Right lobe of liver (tissue), 4 donors: Measurements from ENCODE around the gene CNTRL.

Source experiments
- POLR2A ChIP-seq: fragments of 450-650 bp; IDR thresholded peaks from one replicate; pipeline ENCODE4 v1.6.1; 2017; ENCODE audit warnings: antibody characterized with exemption, mild to moderate bottlenecking
- TF ChIP-seq, protein P1 (sequence below), 4 donors: fragments of 200-600 bp in 3 of 4; fragments of 450-650 bp in 1 of 4; IDR thresholded peaks; one replicate each; pipeline versions ENCODE4 v1.5.1 to v1.8.0; 2016 to 2022; ENCODE audit warnings: antibody characterized with exemption in 4 of 4, mild to moderate bottlenecking in 2 of 4
- donor health status: DM: no; HTN: no; CAD: no.
- donor health status: DM: no; HTN: no; CAD: no.
- donor health status: DM: no; HTN: yes; CAD: no.

DNA sequence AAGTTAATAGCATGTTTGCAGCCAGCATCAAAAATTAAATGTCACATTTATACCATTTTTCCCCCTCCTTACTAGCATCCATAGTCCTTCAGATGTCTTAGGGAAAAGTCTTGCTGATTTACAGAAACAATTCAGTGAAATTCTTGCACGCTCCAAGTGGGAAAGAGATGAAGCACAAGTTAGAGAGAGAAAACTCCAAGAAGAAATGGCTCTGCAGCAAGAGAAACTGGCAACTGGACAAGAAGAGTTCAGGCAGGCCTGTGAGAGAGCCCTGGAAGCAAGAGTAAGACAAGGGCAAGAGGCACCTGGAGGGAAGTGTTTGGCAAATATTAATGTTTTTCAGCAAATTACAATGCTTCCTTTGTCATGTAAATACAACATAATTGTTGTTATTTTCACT is 66.6 kb downstream of the CNTRL start:
- TF ChIP-seq, protein P1, sequence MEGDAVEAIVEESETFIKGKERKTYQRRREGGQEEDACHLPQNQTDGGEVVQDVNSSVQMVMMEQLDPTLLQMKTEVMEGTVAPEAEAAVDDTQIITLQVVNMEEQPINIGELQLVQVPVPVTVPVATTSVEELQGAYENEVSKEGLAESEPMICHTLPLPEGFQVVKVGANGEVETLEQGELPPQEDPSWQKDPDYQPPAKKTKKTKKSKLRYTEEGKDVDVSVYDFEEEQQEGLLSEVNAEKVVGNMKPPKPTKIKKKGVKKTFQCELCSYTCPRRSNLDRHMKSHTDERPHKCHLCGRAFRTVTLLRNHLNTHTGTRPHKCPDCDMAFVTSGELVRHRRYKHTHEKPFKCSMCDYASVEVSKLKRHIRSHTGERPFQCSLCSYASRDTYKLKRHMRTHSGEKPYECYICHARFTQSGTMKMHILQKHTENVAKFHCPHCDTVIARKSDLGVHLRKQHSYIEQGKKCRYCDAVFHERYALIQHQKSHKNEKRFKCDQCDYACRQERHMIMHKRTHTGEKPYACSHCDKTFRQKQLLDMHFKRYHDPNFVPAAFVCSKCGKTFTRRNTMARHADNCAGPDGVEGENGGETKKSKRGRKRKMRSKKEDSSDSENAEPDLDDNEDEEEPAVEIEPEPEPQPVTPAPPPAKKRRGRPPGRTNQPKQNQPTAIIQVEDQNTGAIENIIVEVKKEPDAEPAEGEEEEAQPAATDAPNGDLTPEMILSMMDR (IDR thresholded peaks at IDR 0.05) = no peak
- TF ChIP-seq POLR2A = no peak
